Measurements from ENCODE around the gene EPHA2.

DNA sequence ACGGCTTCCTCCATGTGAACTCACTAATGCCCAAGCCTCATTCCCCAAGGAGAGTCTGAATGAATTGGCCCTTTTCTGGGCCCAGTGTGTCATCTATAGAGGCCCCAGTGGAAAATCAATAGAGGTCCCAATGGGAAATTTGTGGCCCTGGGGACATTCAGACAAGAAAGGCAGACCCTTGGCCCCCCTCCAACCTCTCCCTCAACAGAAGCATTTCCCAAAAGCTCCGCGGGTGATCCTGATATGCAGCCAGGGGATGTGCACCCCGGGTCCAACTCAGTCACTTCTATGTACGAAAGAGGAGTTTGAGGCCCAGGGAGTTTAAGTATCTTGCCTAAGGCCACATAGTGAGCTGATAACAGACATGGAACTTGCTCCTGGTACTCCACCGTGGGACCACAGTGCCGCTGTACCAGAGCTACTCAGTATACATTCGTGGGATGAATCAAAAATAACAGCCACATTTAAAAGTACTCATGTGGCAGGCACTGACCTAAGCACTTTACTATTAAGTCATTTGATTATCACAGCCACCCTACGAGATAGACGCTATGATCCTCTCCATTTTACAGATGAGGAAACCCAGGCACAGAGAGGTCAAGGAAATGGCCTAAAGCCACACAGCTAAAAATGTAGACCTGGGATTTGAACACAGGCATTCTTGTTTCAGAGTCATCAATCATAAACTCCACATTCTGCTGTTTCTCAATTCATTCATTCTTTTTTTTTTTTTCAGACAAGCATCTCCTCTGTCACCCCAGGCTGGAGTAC, 8.5 kb downstream of the EPHA2 start:
- no peak for TF ChIP-seq POLR2AphosphoS5 (IDR thresholded peaks at IDR 0.05; ENCODE audit: low read depth, low read length)
- TF ChIP-seq SIN3A (IDR thresholded peaks at IDR 0.05; ENCODE audit: borderline replicate concordance, insufficient read depth, low read length), result no peak

Measured in PFSK-1 (cell line).